ENCODE data around the gene UBTD2. TPM values are rescaled to one million over a fixed set of nuclear protein-coding genes. Genes with fewer than 3 reads are reported as not detected.

Gene UBTD2
- total RNA-seq, 1 donor from 2014 or later = 15.8 TPM

- ATAC-seq = peak; percentile 36 to 47
- Histone ChIP-seq H3K4me3 (no peak overlapping the region), H3K27me3 (ENCODE audit: low read depth) (no peaks in the 10 kb centered on the region), H3K9me3 (no peaks in the 10 kb centered on the region), H3K36me3 (no peaks in the 10 kb centered on the region), H3K27ac (peak overlapping the region; percentile 18), H3K4me1 (peaks cover 52% of the 10 kb centered on the region)
- no peak for TF ChIP-seq CTCF (IDR thresholded peaks at IDR 0.05)
- no peak for DNase-seq
- intact Hi-C loops (cut with DNase I) = no loop called here
Observed at GRCh38 chr5:172163346-172163745, 120.2 kb downstream of the UBTD2 start.

GRCh38 chr5:172162987-172163343 lies 120.6 kb downstream of the UBTD2 start:
- no peak for DNase-seq
- Histone ChIP-seq H3K27me3 (ENCODE audit: low read depth) (no peaks in the 10 kb centered on the region), H3K36me3 (peaks cover 2% of the 10 kb centered on the region), H3K27ac (peak overlapping the region; percentile 18), H3K9me3 (no peaks in the 10 kb centered on the region), H3K4me1 (peaks cover 48% of the 10 kb centered on the region), H3K4me3 (no peak overlapping the region)
- TF ChIP-seq CTCF (IDR thresholded peaks at IDR 0.05) = no peak
- intact Hi-C loops (cut with DNase I) = no loop called here
- ATAC-seq = no peak

- ATAC-seq (no peak), DNase-seq (no peak)
- Histone ChIP-seq H3K36me3 (peaks cover 3% of the 10 kb centered on the region), H3K9me3 (no peaks in the 10 kb centered on the region), H3K27ac (peak overlapping the region; percentile 18), H3K4me1 (peaks cover 43% of the 10 kb centered on the region), H3K27me3 (ENCODE audit: low read depth) (no peaks in the 10 kb centered on the region), H3K4me3 (no peak overlapping the region)
- TF ChIP-seq CTCF (IDR thresholded peaks at IDR 0.05) = no peak
- intact Hi-C loops (cut with DNase I) = no loop called here
Observed at GRCh38 chr5:172162323-172162986, 121.1 kb downstream of the UBTD2 start.

GRCh38 chr5:172160506-172160905 lies 123.1 kb downstream of the UBTD2 start:
- peaks cover 13% of the 10 kb centered on the region for H3K36me3 ChIP-seq
- H3K27ac ChIP-seq = no peak overlapping the region
- TF ChIP-seq CTCF (IDR thresholded peaks at IDR 0.05) = no peak
- H3K27me3 ChIP-seq (ENCODE audit: low read depth) = no peaks in the 10 kb centered on the region
- H3K4me1 ChIP-seq = peaks cover 39% of the 10 kb centered on the region
- intact Hi-C loops (cut with DNase I) = no loop called here
- no peak for ATAC-seq
- H3K9me3 ChIP-seq = no peaks in the 10 kb centered on the region
- H3K4me3 ChIP-seq = no peak overlapping the region
- DNase-seq = no peak

Other genes with a start within 250 kb of the UBTD2 start
- 72.5 TPM for gene STK10, start 95.5 kb downstream of the UBTD2 start, total RNA-seq
- gene EFCAB9, start 89.6 kb downstream of the UBTD2 start, total RNA-seq = not detected
- 49.8 TPM for gene SH3PXD2B, start 170.8 kb upstream of the UBTD2 start, total RNA-seq

Measured in lower lobe of right lung (tissue), 2 donors.